Neural progenitor cell (in vitro differentiated cells): ENCODE measurements around the gene BBS12. TPM values are rescaled to one million over a fixed set of nuclear protein-coding genes. Genes with fewer than 3 reads are reported as not detected.
"Not testable (repeated sequence)": the region's sequence is repeated elsewhere in the genome, so short reads cannot be mapped to it uniquely, and the experiment has no call there.

Source experiments
- DNase-seq: peaks from one replicate; pipeline ENCODE4 v3.0.0-alpha.2; 2016; ENCODE audit warnings: low spot score
- H2AFZ ChIP-seq: fragments of 200-600 bp; sonication (generic); replicated peaks from 2 replicates; pipeline ENCODE4 v1.6.1; 2016; ENCODE audit warnings: antibody characterized with exemption
- H3F3A ChIP-seq: fragments of 200-600 bp; sonication (generic); 2 replicates; pipeline ENCODE4 v1.6.1; 2016; ENCODE audit warnings: antibody characterized with exemption, low read depth
- H3K27ac ChIP-seq: fragments of 200-600 bp; sonication (generic); 2 replicates; pipeline ENCODE4 v1.5.1; 2016; ENCODE audit warnings: mild to moderate bottlenecking
- H3K27me3 ChIP-seq: fragments of 200-600 bp; sonication (generic); 2 replicates; pipeline ENCODE4 v1.6.1; 2016; ENCODE audit warnings: mild to moderate bottlenecking, moderate library complexity
- H3K36me3 ChIP-seq: fragments of 200-600 bp; sonication (generic); 2 replicates; pipeline ENCODE4 v1.5.1; 2016
- H3K4me1 ChIP-seq: fragments of 200-600 bp; sonication (generic); 2 replicates; pipeline ENCODE4 v1.6.1; 2016; ENCODE audit warnings: mixed run types
- H3K4me2 ChIP-seq: fragments of 200-600 bp; sonication (generic); 2 replicates; pipeline ENCODE4 v1.6.1; 2016
- H3K4me3 ChIP-seq: fragments of 200-600 bp; sonication (generic); 2 replicates; pipeline ENCODE4 v1.5.1; 2016
- H3K79me2 ChIP-seq: fragments of 200-600 bp; sonication (generic); 2 replicates; pipeline ENCODE4 v1.6.1; 2016; ENCODE audit warnings: low read depth
- H3K9ac ChIP-seq: fragments of 200-600 bp; sonication (generic); 2 replicates; pipeline ENCODE4 v1.6.1; 2016
- H3K9me3 ChIP-seq: fragments of 200-600 bp; sonication (generic); 2 replicates; pipeline ENCODE4 v1.5.1; 2016; ENCODE audit warnings: low read depth
- H4K20me1 ChIP-seq: fragments of 200-600 bp; sonication (generic); 2 replicates; pipeline ENCODE4 v1.6.1; 2016; ENCODE audit warnings: low read depth
- H3K27ac Mint-ChIP-seq: 3 replicates; pipeline ENCODE4 v1.8.0; 2021; ENCODE audit warnings: mixed read lengths
- H3K27me3 Mint-ChIP-seq: 2 replicates; pipeline ENCODE4 v1.8.0; 2022; ENCODE audit warnings: low read depth, mild to moderate bottlenecking, inconsistent platforms, moderate library complexity, mixed read lengths; ENCODE audit not compliant: insufficient read depth
- H3K36me3 Mint-ChIP-seq: 3 replicates; pipeline ENCODE4 v1.8.0; 2021; ENCODE audit warnings: mixed read lengths
- H3K4me1 Mint-ChIP-seq: 3 replicates; pipeline ENCODE4 v1.8.0; 2021; ENCODE audit warnings: mixed read lengths
- H3K4me3 Mint-ChIP-seq: 3 replicates; pipeline ENCODE4 v1.8.0; 2021; ENCODE audit warnings: mild to moderate bottlenecking, moderate library complexity, mixed read lengths
- H3K9me3 Mint-ChIP-seq: 3 replicates; pipeline ENCODE4 v1.8.0; 2020; ENCODE audit warnings: mixed read lengths
- CTCF ChIP-seq: fragments of 200-600 bp; sonication (generic); IDR thresholded peaks from 2 replicates; pipeline ENCODE4 v1.5.1; 2017; ENCODE audit warnings: antibody characterized with exemption, mild to moderate bottlenecking
- EZH2 ChIP-seq: fragments of 200-600 bp; sonication (generic); IDR thresholded peaks from 2 replicates; pipeline ENCODE4 v1.6.1; 2017; ENCODE audit warnings: antibody characterized with exemption, mild to moderate bottlenecking, moderate library complexity
- EZH2phosphoT487 ChIP-seq: fragments of 200-600 bp; sonication (generic); IDR thresholded peaks from 2 replicates; pipeline ENCODE4 v1.6.1; 2017; ENCODE audit warnings: antibody characterized with exemption
- total RNA-seq: library from RNA; depleted of rRNA; stranded (reverse); fragments of >200 nt; gene quantifications from 2 replicates; pipeline ENCODE4 v1.2.3, GENCODE V29; 2015; ENCODE audit warnings: low replicate concordance

BBS12 gene
- total RNA-seq, 1 donor from 2014 or later, result 7.7 TPM

GRCh38 chr4:122784261-122784660, 51.8 kb downstream of the BBS12 start:
- Histone ChIP-seq H4K20me1 (no peaks in the 10 kb centered on the region), H3K4me2 (peak overlapping the region; percentile 3), H3K27me3 (no peaks in the 10 kb centered on the region), H3K4me3 (no peak overlapping the region), H3K79me2 (no peaks in the 10 kb centered on the region), H3K4me1 (peaks cover 20% of the 10 kb centered on the region), H3K36me3 (no peaks in the 10 kb centered on the region), H3F3A (peaks cover 21% of the 10 kb centered on the region), H2AFZ (peak overlapping the region; percentile 48), H3K9ac (no peak overlapping the region), H3K9me3 (no peaks in the 10 kb centered on the region), H3K27ac (peak overlapping the region; percentile 44)
- Mint-ChIP-seq H3K36me3 (no peaks in the 10 kb centered on the region), H3K4me1 (peaks cover 14% of the 10 kb centered on the region), H3K27ac (no peak overlapping the region), H3K4me3 (no peak overlapping the region), H3K27me3 (peaks cover 2% of the 10 kb centered on the region), H3K9me3 (no peaks in the 10 kb centered on the region)
- DNase-seq, result no peak
- no peak for TF ChIP-seq EZH2
- TF ChIP-seq EZH2phosphoT487, result no peak
- no peak for TF ChIP-seq CTCF

- no peak overlapping the region for H3K4me3 ChIP-seq
- no peaks in the 10 kb centered on the region for H3K9me3 Mint-ChIP-seq
- H2AFZ ChIP-seq, result no peak overlapping the region
- H3K4me2 ChIP-seq, result no peak overlapping the region
- H4K20me1 ChIP-seq, result no peaks in the 10 kb centered on the region
- no peak for TF ChIP-seq EZH2
- TF ChIP-seq EZH2phosphoT487, result no peak
- no peak for TF ChIP-seq CTCF
- peaks cover 14% of the 10 kb centered on the region for H3K4me1 Mint-ChIP-seq
- H3K4me1 ChIP-seq, result peaks cover 20% of the 10 kb centered on the region
- H3K36me3 ChIP-seq, result no peaks in the 10 kb centered on the region
- no peak for DNase-seq
- peaks cover 2% of the 10 kb centered on the region for H3K27me3 Mint-ChIP-seq
- no peaks in the 10 kb centered on the region for H3K27me3 ChIP-seq
- H3K9ac ChIP-seq, result no peak overlapping the region
- no peak overlapping the region for H3K4me3 Mint-ChIP-seq
- H3K27ac Mint-ChIP-seq, result no peak overlapping the region
- no peaks in the 10 kb centered on the region for H3K79me2 ChIP-seq
- H3K36me3 Mint-ChIP-seq, result no peaks in the 10 kb centered on the region
- peaks cover 21% of the 10 kb centered on the region for H3F3A ChIP-seq
- H3K27ac ChIP-seq, result no peak overlapping the region
- H3K9me3 ChIP-seq, result no peaks in the 10 kb centered on the region
These were observed 52.6 kb downstream of the BBS12 start for GRCh38 chr4:122785099-122785498.

- H3K4me3 ChIP-seq, H4K20me1 ChIP-seq, H3K4me2 ChIP-seq, H3K9ac ChIP-seq, H3K27me3 ChIP-seq, H3K27ac Mint-ChIP-seq, H3K27me3 Mint-ChIP-seq, H3K79me2 ChIP-seq, H3K27ac ChIP-seq, H3K4me3 Mint-ChIP-seq, H3K9me3 ChIP-seq, H2AFZ ChIP-seq, DNase-seq, H3K36me3 Mint-ChIP-seq, H3K36me3 ChIP-seq, H3K9me3 Mint-ChIP-seq: not testable (repeated sequence)
- peaks cover 14% of the 10 kb centered on the region for H3K4me1 Mint-ChIP-seq
- Histone ChIP-seq H3K4me1 (peaks cover 20% of the 10 kb centered on the region), H3F3A (peaks cover 21% of the 10 kb centered on the region)
These were observed 53.8 kb downstream of the BBS12 start for GRCh38 chr4:122786296-122786695.

GRCh38 chr4:122786920-122787319, 54.4 kb downstream of the BBS12 start:
- peaks cover 14% of the 10 kb centered on the region for H3K4me1 Mint-ChIP-seq

More at GRCh38 chr4:122786920-122787319, 54.4 kb downstream of the BBS12 start:
- not testable (repeated sequence) for H3K27me3 ChIP-seq, H3K36me3 ChIP-seq, DNase-seq, H3K79me2 ChIP-seq, H3K4me3 Mint-ChIP-seq, H3K27me3 Mint-ChIP-seq, H3K9ac ChIP-seq, H4K20me1 ChIP-seq, H2AFZ ChIP-seq, H3K4me3 ChIP-seq, H3K36me3 Mint-ChIP-seq, H3K27ac ChIP-seq, H3K4me2 ChIP-seq, H3K9me3 ChIP-seq, H3K9me3 Mint-ChIP-seq, H3K27ac Mint-ChIP-seq
- peaks cover 20% of the 10 kb centered on the region for H3K4me1 ChIP-seq
- H3F3A ChIP-seq, result peaks cover 21% of the 10 kb centered on the region
